ENCODE results near the gene DGCR6. TPM values are rescaled to one million over a fixed set of nuclear protein-coding genes. Genes with fewer than 3 reads are reported as not detected.
"Not testable (repeated sequence)": the region's sequence is repeated elsewhere in the genome, so short reads cannot be mapped to it uniquely, and the experiment has no call there.

The DGCR6 gene
- total RNA-seq, 4 donors from 2014 or later: 5.4 to 33.3 (median 7.9) TPM

GRCh38 chr22:18950141-18950540, 44.0 kb downstream of the DGCR6 start:
- H3K27me3 ChIP-seq: no peaks in the 10 kb centered on the region
- H3K9me3 ChIP-seq: no peaks in the 10 kb centered on the region
- H3K4me3 ChIP-seq (replicated peaks in 1 of 3): no peak overlapping the region
- 87 to 90% methylated on average over 5 of the region's 5 CpGs for WGBS, 2 donors
- no peaks in the 10 kb centered on the region for H3K36me3 ChIP-seq
- TF ChIP-seq, protein P1, sequence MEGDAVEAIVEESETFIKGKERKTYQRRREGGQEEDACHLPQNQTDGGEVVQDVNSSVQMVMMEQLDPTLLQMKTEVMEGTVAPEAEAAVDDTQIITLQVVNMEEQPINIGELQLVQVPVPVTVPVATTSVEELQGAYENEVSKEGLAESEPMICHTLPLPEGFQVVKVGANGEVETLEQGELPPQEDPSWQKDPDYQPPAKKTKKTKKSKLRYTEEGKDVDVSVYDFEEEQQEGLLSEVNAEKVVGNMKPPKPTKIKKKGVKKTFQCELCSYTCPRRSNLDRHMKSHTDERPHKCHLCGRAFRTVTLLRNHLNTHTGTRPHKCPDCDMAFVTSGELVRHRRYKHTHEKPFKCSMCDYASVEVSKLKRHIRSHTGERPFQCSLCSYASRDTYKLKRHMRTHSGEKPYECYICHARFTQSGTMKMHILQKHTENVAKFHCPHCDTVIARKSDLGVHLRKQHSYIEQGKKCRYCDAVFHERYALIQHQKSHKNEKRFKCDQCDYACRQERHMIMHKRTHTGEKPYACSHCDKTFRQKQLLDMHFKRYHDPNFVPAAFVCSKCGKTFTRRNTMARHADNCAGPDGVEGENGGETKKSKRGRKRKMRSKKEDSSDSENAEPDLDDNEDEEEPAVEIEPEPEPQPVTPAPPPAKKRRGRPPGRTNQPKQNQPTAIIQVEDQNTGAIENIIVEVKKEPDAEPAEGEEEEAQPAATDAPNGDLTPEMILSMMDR (IDR thresholded peaks at IDR 0.05): no peak
- no peak for TF ChIP-seq POLR2A (IDR thresholded peaks at IDR 0.05)
- intact Hi-C loops (cut with DNase I): no loop called here
- H3K27ac ChIP-seq: no peak overlapping the region
- DNase-seq: no peak
- H3K4me1 ChIP-seq: no peaks in the 10 kb centered on the region

DNA sequence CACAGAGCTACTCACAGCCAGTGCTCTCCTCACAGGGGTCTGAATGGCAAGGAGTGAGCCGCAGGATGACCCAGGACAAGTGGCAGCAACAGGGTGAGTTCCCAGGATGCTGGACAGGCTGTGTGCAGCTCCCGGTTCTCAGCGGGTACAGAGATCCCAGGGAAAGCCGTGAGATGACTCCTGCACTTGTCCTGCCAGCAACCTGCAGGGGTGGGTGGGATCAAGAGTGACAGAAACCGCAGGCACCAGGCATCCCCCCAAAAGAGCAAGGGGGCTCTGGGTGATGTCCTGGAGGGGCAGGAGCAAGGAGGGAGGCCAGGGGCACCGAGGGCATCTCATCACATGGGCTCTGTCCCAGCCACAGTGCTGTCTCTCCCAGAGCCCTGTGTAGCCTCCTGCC, 45.9 kb downstream of the DGCR6 start:
- 70 to 77% methylated on average over 5 of the region's 6 CpGs for WGBS, 2 donors
- Histone ChIP-seq H3K4me1 (no peaks in the 10 kb centered on the region), H3K27me3 (no peaks in the 10 kb centered on the region), H3K4me3 (replicated peaks in 1 of 3) (no peak overlapping the region), H3K9me3 (no peaks in the 10 kb centered on the region), H3K27ac (no peak overlapping the region), H3K36me3 (no peaks in the 10 kb centered on the region)
- intact Hi-C loops (cut with DNase I): no loop called here
- TF ChIP-seq POLR2A (IDR thresholded peaks at IDR 0.05): no peak
- TF ChIP-seq, protein P1 (IDR thresholded peaks at IDR 0.05): no peak
- DNase-seq: no peak

- H3K27ac ChIP-seq; intact Hi-C loops (cut with DNase I); DNase-seq; H3K4me1 ChIP-seq; H3K9me3 ChIP-seq; H3K4me3 ChIP-seq (replicated peaks in 1 of 3); H3K36me3 ChIP-seq; H3K27me3 ChIP-seq: not testable (repeated sequence)
- 37 to 45% methylated on average over 3 to 9 of the region's 14 CpGs for WGBS, 2 donors
Observed at GRCh38 chr22:18953128-18953527, 47.0 kb downstream of the DGCR6 start.

DNA sequence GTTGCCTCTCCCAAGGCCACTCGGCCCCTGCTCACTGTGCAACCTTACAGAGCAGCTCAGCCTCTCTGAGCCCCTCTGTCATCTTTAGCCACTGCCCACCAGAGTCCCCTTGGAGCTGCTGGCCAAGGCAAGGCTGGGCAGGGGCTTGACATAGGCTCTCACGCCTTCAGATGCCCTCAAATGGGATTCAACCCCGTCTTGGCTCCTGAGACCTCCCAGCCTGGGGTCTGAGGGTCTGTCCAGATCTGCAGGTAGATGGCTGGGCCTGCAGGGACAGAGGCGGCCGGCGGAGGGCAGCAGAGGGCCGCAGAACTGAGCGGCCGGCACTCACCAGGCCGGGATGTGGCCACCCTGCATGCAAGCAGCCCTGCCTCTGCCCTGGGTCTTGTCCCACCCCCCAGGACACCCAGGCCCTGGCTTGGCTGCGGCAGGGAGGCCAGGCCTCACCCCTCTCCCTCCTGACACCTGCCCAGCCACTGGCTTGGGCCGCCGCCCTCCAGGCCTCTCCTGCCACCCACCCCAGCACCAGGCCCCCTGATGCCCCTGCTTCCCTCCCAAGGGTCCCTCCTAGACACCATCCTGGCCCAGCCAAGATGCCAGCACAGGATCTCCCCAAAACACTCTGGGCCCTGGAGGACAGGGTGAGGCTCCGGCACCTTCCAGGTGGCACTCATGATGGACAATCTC, 48.3 kb downstream of the DGCR6 start:
- H3K27ac ChIP-seq; H3K4me1 ChIP-seq; H3K36me3 ChIP-seq; H3K4me3 ChIP-seq (replicated peaks in 1 of 3); H3K9me3 ChIP-seq; H3K27me3 ChIP-seq; intact Hi-C loops (cut with DNase I): not testable (repeated sequence)
- DNase-seq: peak; percentile 69 to 73
- 0 to 11% methylated on average over 4 to 10 of the region's 14 CpGs for WGBS, 2 donors
- TF ChIP-seq, protein P1 (IDR thresholded peaks at IDR 0.05): peak; percentile 36 to 88 (median 71)

DNA sequence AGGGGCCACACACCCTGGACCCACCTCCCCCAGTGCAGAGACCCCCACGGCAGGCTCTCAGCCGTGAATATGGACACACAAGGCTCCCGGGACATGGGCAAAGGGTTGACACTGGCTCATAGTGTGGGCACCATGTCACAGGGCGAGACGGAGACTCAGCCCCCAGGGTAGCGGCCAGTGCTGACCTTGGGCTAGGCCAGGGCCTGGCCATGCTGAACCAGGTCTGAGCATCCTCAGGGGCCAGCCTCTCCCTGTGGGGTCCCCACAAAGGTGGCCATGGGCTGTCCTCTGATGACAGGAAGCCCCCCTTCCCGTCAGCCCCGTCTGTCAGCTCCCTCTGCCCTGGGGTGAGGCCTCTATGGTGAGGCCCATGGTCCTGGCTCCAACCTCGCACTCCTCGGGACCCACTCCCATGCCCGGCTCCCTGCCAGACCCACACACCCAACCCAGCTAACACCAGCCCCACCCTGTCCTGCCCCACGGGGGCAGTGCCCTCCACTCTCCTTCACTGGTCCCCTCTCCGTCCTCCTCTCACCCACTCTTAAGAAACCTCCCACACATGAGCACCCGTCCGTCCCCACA, 49.0 kb downstream of the DGCR6 start:
- H3K27ac ChIP-seq: no peak overlapping the region
- H3K4me1 ChIP-seq: no peaks in the 10 kb centered on the region
- H3K27me3 ChIP-seq: no peaks in the 10 kb centered on the region
- no peaks in the 10 kb centered on the region for H3K36me3 ChIP-seq
- TF ChIP-seq, protein P1 (IDR thresholded peaks at IDR 0.05): no peak
- TF ChIP-seq POLR2A (IDR thresholded peaks at IDR 0.05): no peak
- H3K4me3 ChIP-seq (replicated peaks in 1 of 3): no peak overlapping the region
- intact Hi-C loops (cut with DNase I): no loop called here
- 80 to 83% methylated on average over 9 to 14 of the region's 15 CpGs for WGBS, 2 donors
- DNase-seq: no peak
- no peaks in the 10 kb centered on the region for H3K9me3 ChIP-seq
